GM21360 (cell line): ENCODE data around the gene KIF4B.
A peak's percentile ranks its signal among the peaks of the same experiment; 100 is the strongest.
"Not testable (repeated sequence)": the region's sequence is repeated elsewhere in the genome, so short reads cannot be mapped to it uniquely, and the experiment has no call there.

Experiments
- ATAC-seq: cut with Tn5 transposase; IDR thresholded peaks from one replicate; pipeline ENCODE4 v1.9.1; 2021; ENCODE audit warnings: mild to moderate bottlenecking, moderate library complexity; ENCODE audit not compliant: unreplicated experiment

KIF4B gene, protein sequence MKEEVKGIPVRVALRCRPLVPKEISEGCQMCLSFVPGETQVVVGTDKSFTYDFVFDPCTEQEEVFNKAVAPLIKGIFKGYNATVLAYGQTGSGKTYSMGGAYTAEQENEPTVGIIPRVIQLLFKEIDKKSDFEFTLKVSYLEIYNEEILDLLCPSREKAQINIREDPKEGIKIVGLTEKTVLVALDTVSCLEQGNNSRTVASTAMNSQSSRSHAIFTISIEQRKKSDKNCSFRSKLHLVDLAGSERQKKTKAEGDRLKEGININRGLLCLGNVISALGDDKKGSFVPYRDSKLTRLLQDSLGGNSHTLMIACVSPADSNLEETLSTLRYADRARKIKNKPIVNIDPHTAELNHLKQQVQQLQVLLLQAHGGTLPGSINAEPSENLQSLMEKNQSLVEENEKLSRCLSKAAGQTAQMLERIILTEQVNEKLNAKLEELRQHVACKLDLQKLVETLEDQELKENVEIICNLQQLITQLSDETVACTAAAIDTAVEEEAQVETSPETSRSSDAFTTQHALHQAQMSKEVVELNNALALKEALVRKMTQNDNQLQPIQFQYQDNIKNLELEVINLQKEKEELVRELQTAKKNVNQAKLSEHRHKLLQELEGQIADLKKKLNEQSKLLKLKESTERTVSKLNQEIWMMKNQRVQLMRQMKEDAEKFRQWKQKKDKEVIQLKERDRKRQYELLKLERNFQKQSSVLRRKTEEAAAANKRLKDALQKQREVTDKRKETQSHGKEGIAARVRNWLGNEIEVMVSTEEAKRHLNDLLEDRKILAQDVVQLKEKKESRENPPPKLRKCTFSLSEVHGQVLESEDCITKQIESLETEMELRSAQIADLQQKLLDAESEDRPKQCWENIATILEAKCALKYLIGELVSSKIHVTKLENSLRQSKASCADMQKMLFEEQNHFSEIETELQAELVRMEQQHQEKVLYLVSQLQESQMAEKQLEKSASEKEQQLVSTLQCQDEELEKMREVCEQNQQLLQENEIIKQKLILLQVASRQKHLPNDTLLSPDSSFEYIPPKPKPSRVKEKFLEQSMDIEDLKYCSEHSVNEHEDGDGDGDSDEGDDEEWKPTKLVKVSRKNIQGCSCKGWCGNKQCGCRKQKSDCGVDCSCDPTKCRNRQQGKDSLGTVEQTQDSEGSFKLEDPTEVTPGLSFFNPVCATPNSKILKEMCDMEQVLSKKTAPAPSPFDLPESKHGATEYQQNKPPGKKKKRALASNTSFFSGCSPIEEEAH

DNA sequence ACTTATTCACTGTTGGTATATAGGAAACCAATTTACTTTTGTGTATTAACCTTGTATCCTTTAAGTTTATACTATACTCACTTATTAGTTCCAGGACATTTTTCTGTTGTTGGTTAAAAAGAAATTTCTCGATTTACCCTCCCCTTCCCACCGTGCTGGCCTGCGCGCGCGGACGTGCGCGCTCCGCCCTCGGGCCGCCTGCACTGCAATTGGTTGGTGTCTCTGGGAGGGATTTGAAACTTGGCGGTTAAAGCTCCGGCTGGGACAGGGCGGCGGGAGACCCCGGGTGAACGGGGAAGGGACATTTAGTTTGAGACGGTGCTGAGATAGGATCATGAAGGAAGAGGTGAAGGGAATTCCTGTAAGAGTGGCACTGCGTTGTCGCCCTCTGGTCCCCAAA lies at the start of gene KIF4B:
TSS of gene KIF4B (plus strand) at position 230 of the 400 bp plus-strand sequence. CDS start at position 335, 105 bp downstream.
- no peak for ATAC-seq

DNA sequence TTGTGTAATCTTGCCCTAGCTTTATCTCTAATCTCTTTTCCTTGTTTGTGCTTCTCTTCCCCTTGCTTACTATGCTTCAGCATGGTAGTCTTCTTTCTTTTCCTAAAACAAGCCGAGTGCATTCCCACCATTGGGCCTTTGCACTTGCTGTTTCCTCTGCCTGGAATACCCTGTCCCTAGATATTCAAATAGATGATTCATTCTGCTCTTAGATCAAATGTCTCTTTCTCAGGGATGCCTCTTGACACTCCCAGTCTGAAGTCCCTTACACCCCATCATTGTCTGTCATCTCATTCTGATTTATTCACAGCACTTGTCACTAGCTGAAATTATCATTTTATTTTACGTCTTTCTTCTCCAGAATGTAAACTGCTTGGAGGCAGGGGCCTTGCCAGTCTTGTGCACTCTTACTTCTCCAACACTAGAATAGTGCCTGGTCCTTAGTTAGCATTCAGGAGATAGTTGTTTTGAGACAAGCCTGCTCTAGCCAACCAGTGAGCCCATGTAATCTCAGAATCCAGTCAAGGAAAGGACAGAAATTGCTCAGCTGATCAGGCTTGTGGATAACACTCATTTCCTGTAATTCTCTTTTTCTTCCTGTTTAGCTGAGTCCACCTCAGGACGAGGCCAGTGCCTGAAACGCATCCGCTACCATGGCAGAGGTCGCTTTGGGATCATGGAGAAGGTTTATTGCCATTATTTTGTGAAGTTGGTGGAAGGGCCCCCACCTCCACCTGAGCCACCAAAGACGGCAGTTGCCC lies 47.3 kb upstream of the KIF4B start:
- no peak for ATAC-seq

DNA sequence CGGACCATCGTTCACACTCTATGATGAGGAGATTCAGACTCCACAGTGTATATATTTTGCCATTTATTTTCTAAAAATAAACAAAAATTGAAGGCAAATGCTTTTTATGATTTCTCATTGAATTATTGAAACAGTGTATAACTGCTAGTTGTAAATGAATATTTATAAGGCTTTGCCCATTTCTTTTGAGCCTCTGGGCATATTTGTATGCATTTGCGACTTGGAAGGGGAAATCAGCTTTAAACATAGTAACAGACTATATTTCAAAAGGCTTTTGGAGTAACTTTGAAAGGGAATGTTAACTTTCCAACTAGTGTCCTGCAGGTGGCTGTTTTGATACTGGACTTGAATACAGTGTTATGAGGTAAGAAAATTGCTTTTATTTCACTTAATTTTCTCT lies 46.7 kb upstream of the KIF4B start:
- ATAC-seq = no peak

DNA sequence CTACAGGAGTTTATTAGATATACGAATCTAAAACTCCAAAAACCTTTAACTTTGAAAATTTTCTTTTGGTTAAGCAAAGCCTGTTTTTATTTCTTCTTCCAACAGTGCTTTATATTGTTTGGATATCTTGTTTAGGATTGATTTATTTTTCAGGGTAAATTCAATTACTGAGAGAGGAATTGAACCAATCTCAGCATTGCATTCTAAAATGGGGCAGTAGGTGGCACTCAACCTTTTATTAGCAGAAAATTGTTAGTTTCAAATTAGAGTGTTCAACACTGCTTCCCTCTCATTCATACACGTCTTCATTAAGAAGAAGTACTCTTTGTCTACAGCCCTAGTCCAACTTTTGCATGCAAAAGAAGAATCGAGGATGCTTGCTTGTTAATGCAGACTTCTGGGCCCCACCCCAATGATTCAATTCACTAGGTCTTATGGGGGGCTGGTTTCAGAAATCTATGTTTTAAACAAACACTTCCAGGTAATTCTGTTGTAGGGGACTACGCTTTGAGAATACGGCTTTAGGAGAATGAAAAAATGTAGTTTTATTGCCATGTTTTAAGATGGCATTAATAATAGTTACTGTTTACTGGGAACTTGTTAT lies 46.0 kb upstream of the KIF4B start:
- no peak for ATAC-seq

DNA sequence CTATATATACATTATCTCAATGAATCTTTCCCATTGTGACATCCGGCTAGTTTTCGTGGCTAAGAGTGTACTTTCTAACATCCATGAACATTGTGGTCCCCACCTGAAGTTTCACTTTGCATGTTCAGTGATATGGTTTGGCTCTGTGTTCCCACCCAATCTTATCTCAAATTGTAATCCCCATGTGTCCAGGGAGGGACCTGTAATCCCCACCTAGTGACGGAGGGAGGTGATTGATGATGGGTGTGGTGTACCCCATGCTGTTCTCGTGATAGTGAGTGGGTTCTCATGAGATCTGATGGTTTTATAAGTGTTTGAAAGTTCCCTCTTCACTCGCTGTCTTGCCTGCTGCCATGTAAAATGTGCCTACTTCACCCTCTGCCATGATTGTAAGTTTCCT lies 44.6 kb upstream of the KIF4B start:
- ATAC-seq = no peak

DNA sequence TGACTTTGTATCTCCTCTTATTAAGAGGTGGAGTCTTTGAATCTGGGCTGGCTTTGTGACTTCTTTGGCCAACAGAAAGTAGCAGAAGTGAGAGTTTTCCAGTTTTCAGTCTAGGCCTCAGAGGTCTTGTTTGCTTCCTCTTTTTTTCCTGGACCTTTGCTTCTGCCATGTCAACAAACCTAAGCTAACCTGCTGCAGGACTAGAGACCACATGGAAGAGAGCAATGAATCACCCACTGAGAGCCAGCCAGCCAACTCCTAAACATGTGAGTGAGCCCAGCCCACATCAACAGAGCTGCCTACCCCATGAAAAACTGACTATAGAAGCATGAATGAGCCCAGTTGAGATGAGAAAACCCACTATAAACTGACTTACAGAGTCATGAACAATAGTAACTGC lies 42.8 kb upstream of the KIF4B start:
- no peak for ATAC-seq

DNA sequence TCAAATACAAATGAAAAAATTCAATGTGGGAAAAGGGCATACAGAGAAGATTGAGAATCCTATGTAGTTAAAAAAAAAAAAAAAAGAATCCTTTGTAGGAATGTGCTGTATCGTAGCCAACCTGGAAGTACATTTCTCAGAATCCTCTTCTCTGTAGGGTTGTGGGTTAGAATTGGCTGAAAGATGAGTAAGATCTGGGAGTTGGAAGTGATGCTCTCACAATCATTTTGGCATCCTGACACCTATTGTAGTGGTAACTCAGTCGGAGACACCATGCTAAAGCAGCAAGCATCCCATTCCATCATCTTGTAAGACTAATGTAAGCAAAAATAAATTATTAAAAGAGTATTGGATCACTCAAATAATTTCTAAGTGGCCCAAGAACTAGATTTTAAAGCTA lies 42.1 kb upstream of the KIF4B start:
- no peak for ATAC-seq

DNA sequence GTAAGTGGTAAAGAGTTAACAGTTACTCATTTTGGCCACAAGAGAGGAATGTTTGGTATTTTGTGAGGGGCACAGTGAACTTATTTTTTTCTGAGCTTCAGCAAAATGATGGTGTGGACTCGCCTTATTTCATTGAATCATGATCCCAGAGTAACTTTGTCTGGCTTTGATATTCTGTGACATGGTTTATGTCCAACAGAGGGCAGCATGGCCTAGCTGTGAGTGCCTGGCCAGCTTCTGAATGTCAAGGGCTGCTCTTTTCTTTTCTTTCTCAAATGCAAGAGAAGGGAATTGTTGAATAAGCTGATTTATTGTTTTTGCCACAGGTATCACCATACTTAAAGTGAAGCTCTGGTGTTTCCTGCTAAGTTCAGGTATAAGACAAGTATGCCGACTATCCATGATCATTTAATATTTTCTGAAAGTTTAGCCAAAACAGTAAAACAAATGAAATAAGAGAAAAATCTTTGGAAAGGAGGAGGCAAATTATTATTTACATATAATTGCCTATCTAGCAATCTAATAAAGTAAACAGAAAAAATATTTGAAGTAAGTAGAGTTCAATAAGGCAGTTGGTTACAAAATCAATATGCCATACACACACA lies 41.0 kb upstream of the KIF4B start:
- ATAC-seq = no peak

DNA sequence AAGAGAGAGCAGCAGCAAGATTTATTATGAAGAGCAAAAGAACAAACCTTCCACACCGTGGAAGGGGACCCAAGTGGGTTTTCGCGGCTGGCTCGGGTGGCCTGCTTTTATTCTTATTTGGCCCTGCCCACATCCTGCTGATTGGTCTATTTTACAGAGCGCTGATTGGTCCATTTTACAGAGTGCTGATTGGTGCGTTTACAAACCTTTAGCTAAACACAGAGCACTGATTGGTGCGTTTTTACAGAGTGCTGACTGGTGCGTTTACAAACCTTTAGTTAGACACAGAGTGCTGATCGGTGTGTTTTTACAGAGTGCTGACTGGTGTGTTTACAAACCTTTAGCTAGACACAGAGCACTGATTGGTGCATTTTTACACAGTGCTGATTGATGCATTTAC lies 37.5 kb upstream of the KIF4B start:
- not testable (repeated sequence) for ATAC-seq

DNA sequence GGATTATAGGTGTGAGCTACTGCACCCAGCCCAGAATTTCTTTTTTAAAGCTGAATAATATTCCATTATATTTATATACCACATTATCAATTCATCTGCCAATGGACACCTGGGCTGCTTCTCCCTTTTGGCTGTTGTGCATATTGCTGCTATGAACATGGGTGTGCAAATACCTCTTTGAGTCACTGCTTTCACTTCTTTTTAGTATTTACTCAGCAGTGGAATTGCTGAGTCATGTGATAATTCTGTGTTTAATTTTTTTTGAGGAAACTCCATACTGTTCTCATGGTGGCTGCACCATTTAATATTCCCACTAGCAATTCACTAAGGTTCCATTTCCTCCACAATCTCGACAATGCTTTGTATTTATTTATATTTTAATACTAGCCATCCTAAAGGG lies 36.1 kb upstream of the KIF4B start:
- no peak for ATAC-seq

DNA sequence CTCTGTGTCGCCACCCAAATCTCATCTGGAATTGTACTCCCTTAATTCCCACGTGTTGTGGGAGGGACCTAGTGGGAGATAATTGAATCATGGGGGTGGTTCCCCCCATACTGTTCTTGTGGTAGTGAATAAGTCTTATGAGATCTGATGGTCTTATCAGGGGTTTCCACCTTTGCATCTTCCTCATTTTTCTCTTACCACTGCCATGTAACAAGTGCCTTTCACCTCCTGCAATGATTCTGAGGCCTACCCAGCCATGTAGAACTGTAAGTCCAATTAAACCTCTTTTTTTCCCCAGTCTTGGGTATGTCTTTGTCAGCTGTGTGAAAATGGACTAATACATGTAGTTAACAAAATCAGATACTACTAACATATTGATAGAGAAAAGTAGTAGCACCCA lies 35.3 kb upstream of the KIF4B start:
- not testable (repeated sequence) for ATAC-seq

DNA sequence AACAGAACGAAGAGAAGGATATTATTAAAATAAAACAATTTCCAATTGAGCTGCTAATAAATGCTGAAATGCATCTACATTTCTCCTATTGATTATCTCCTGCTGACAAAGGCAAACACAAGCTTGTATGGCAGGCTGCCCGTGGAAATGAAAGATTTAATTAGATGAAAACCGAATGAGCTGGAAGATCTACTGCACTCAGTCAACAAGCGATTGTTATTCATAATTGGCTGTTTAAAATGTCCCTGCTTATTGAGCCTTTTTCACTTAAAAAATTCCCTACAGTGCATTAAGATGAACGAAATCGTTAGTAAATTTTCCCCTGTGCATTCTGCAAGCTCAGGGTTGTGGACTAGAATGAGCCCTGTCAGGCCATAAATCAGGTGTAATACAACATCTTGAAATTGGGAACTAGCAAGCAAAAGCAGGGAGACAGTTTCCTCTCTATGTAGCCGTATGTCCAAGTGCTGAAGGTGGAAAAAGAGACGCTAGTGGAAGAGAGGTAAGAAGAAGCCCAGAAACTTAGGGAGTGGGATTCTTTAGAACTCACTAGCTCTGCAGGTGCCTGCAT lies 28.5 kb upstream of the KIF4B start:
- ATAC-seq = no peak

DNA sequence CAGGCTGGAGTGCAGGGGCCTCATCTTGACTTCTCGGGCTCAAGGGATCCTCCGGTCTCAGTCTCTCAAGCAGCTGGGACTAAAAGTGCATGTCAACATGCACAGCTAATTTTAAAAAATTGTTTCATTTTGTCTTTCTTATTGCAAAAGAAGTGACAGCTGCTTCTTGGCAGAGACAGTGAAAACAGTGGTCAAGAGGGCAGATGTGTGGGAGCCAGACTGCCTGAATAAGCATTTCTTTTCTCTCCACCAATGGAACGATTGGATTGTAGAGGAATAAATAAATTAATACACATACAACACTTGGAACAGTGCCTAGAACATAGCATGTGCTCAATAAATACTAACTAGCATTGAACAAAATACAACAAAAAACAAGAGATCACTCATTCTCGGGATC lies 27.4 kb upstream of the KIF4B start:
- no peak for ATAC-seq

DNA sequence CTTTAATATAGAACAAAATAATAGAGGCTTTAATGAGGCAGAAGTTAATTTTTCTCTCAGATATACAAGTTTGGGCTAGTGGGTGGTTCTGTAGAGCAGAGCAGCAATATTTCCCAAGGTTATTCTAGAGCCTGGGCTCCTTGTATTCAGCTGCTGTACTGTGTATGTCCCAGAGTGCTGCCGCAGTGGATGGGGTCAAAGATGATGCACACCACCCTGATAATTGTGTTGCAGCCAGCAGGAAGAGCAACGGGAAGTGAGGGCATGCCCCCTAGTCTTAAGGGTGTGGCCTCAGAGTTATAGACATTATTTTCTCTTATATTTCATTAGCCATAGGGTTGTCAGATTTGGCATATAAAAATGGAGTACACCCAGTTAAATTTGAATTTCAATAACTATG lies 23.9 kb upstream of the KIF4B start:
- no peak for ATAC-seq

DNA sequence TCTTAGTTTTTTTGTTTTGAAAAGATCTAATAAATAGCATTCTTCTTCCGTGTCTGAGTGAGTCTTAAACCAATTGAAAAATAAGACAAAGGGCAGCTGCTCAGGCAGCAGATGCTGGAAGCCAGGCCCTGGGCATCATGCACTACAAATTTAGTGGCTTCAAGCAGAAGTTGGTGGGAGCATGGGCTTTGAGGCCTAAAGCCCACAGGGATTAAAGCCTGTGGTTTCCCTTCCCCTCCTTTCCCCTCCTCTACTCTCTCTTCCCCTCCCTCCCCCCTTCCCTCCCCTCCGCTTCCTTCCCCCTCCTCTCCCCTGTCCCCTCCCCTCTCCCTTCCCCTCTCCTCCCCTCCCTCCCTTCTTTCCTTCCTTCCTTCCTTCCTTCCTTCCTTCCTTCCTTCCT lies 20.1 kb upstream of the KIF4B start:
- no peak for ATAC-seq

DNA sequence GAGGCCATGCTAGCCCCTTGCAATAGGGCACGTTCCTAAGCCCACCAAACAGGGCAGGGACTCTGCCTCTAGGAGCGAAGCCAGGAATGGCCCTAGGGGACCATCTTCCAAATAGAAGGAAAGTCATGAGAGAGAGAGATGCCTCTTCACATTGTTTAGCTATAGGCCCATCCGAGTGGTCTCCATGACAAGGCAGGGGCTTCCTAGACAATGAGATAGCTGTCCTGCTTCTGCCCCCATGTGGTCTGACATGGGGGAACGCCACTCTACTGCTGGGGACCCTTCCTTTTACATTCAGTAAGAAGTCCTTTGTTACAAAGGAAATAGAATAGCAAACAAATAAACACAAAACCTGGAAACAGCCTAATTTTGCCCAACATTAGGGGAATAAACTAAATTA lies 17.9 kb upstream of the KIF4B start:
- no peak for ATAC-seq

DNA sequence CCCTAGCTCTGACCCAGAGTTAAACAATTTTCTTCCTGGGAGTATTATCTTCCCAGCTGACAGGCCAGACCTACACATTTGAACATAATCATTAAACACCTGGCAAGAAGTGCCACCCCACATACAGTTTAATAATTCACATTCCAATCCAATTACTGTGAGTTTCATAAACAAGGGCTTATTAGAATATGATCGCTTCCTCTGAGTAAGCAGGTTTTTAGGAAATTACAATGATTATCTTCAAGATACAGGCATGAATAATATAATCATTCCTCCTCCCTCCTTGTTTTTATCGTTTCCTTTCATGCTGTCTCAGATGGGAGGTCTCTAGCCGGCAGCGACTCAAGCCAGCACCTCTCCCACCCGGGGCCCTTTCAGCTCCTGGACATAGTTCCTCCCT lies 15.8 kb upstream of the KIF4B start:
- no peak for ATAC-seq

DNA sequence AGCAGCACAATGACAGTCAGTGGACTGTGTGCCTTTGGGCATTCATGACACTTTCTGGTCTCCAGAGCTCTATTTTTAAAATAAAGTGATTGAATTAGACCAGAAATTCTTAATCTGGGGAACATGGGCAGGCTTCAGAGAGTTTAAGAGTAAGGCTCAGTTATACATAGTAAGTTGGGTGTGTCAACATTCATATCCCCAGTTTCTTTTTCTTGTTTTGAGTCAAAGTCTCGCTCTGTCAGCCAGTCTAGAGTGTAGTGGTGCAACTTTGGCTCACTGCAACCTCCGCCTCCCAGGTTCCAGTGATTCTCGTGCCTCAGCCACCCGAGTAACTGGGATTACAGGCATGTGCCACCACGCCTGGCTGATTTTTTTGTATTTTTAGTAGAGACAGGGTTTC lies 13.7 kb upstream of the KIF4B start:
- ATAC-seq = peak; percentile 71

DNA sequence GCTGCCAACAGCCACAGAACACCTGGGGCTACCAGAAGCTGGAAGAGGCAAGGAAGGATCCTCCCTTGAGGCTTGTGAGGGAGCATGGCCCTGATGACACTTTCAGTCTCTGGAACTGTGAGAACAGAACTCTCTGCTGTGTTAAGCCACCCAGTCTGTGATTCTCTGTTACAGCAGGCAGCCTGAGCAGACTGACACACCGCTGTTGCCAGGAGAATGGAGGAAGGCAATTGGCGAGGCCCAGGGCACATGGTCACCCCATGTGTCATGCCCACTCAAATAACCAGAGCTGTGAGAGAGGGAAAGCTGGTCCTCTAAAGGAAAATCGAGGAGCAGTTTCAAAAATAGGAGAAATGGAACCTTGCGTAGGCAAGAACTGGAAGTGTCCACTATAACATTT lies 12.0 kb upstream of the KIF4B start:
- no peak for ATAC-seq
